HG02840 (cell line): ENCODE measurements around the gene NCKAP5.

Source experiments
- ATAC-seq: cut with Tn5 transposase; IDR thresholded peaks from one replicate; pipeline ENCODE4 v1.9.1; 2021; ENCODE audit warnings: mild to moderate bottlenecking, moderate library complexity, moderate number of reproducible peaks; ENCODE audit not compliant: unreplicated experiment, low FRiP score

Gene NCKAP5

GRCh38 chr2:132668987-132669907, 899.0 kb downstream of the NCKAP5 start:
- no peak for ATAC-seq

DNA sequence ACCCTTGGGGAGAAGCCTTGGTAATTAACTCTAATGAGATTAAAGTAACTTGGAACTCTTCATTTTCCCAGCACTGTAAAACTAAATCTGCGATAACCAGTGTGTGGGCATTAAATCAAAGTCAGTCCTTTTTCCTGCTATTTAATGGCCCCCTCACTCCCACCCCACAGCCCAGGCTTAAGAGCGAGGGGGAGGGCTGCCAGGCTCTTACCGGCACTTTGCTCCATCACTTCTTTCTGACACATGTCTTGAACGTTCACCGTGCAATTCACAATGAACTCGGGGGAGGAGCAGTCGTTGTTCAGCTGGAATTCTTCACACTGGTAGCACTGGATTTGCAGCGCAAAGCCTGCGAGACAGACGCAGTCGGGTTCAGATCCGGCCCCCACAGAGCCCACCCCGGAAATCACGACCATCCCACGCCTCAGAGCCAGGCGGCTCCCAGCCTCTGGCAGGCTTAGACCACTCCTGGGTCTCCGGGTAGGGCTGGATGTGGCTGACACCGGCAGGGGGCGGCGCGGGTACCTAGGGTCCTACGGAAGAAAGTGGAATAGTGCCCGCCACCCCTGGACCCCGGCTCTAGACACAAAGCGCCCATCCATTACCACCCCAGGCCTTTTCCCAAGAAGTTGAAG, 900.0 kb downstream of the NCKAP5 start:
- no peak for ATAC-seq

DNA sequence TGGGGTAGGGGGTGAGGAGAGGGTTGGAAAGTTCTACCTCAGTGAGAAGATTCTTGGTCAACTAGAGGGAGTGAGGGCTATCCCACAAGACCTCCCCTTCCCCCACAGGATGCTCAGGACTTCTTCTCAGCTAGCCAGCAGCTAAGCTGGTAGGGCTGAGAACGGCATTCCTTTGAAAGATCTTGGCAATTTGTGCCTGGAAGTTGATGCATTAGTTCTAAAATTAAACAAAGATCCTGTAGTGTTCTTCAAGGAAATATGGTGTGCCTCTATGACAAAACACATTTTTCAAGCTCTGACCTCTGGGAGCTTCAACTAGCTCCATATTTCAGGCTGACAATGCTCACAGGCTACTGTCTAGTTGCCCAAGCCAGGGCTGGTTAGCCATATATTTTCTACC, 900.6 kb downstream of the NCKAP5 start:
- ATAC-seq, result no peak

GRCh38 chr2:132665401-132666140, 902.7 kb downstream of the NCKAP5 start:
- ATAC-seq, result no peak

GRCh38 chr2:132664096-132664495, 904.2 kb downstream of the NCKAP5 start:
- ATAC-seq, result no peak

DNA sequence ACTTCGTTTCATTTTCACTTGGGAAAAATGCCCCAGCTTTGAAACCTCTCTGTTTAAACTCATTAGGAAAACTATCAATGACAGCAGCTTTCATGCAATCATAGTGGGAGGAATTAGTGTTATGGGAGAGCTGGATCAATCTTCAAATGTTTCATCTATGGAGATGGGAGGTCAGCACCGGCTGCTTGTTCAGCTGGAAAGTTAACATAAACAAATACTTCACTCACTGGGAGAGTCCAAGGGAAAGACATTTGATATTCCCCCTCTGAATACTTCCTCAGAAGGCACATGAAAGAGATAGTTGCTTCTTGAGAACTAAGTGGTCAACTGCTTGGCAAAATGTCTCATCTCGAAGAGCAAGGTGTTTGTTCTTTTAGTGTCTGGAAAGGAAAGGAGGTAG, 905.5 kb downstream of the NCKAP5 start:
- no peak for ATAC-seq

- no peak for ATAC-seq
These were observed 908.9 kb downstream of the NCKAP5 start for GRCh38 chr2:132659331-132659730.

GRCh38 chr2:132656266-132656975, 911.8 kb downstream of the NCKAP5 start:
- no peak for ATAC-seq

DNA sequence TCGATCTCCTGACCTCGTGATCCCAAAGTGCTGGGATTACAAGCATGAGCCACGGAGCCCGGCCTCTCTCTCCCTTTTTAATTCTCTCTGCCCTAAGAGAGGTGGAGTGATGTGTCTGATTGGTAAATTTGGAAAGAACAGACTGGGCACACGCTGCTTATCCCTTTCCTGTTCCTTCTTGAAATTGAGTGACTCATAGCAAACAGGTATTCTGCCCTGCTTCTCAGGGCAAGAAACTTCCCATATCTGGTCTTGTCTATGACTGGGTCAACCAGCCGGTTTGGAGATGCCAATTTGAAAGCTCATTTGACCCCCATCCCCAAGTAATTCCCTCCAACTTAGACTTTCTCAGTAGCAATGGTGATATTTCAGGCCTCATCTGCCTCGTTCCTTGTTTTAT, 913.3 kb downstream of the NCKAP5 start:
- no peak for ATAC-seq

- ATAC-seq, result no peak
These were observed 913.9 kb downstream of the NCKAP5 start for GRCh38 chr2:132654335-132654734.

- ATAC-seq, result no peak
These were observed 915.8 kb downstream of the NCKAP5 start for GRCh38 chr2:132652474-132652873.

GRCh38 chr2:132651115-132652045, 916.9 kb downstream of the NCKAP5 start:
- ATAC-seq, result no peak

DNA sequence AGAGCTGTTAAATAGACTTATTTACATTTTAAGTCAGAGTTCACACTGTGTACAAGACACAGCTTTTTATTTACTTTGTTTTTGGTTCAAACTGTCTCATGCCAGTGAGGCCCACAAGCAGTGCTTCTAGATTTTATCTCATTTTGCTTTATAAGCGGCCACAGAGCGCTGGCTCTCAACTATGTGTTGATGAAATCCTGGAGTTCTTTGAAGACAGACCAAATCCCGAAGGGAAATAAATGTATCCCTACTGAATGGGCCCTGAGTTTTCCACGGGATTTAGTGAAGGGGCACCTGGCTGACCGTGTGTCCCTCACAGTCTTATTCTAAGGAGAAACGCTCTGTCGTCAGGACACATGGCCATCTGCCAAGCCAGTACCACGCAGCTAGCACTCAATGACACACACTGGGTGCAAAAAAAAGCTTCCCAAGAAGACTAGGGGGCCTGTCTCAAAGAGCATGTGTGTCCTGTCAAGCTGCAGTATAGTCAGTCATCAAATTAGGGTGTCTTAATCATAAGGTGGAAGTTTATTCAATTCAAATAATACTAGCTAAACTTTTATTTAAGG, 921.6 kb downstream of the NCKAP5 start:
- no peak for ATAC-seq

GRCh38 chr2:132645722-132646539, 922.3 kb downstream of the NCKAP5 start:
- no peak for ATAC-seq

DNA sequence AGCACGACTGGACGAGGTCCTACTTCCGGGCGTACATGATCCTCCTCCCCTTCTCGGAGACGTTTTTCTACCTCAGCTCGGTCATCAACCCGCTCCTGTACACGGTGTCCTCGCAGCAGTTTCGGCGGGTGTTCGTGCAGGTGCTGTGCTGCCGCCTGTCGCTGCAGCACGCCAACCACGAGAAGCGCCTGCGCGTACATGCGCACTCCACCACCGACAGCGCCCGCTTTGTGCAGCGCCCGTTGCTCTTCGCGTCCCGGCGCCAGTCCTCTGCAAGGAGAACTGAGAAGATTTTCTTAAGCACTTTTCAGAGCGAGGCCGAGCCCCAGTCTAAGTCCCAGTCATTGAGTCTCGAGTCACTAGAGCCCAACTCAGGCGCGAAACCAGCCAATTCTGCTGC, 923.1 kb downstream of the NCKAP5 start:
- ATAC-seq, result no peak

DNA sequence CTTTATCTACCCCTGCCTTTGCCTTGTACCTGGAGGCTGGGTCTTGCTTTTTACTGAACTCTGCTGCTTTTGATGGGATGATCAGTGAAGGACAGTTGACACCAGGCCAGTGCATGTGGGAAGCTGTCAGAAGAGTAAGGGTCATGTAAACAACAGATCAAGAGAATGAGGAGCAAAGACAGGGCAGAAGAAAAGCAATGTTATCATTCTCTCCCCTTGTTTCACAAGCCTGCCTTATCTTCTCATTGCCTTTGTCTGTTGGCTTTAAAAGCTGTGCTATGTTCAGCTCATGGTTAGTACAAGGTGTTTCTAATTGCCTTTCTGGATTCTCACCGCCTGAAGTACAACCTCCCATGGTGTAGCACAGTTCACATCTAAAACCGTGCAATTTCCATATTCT, 925.8 kb downstream of the NCKAP5 start:
- no peak for ATAC-seq

- no peak for ATAC-seq
These were observed 926.4 kb downstream of the NCKAP5 start for GRCh38 chr2:132641819-132642218.

- no peak for ATAC-seq
These were observed 928.1 kb downstream of the NCKAP5 start for GRCh38 chr2:132640116-132640515.
